GM21381 (cell line): Measurements from ENCODE around the gene VAMP5.

Experiments used
- ATAC-seq: cut with Tn5 transposase; IDR thresholded peaks from one replicate; pipeline ENCODE4 v1.9.1; 2021; ENCODE audit warnings: mild to moderate bottlenecking, moderate library complexity; ENCODE audit not compliant: unreplicated experiment

The VAMP5 gene

DNA sequence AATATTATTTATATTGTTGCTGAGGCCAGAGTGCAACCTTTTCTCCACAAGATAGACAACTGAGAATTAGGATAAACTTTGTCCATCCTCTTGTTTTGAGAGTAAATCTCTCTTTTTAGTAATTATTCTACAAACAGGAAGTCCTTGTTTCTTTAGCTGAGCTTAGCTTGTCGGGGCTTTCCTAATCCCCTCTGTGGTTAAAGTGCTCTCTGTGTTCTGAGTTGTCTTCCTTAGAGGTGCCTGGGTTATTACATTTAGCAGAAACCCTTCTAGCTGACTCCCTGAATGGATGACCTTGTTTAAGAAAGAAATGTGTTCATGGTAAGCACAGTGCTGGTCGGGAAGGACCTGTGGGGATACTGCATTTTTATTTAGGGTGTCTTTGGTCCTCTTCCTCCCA is 44.4 kb downstream of the VAMP5 start:
- ATAC-seq = no peak

GRCh38 chr2:85631316-85631715 is 47.1 kb downstream of the VAMP5 start:
- no peak for ATAC-seq

GRCh38 chr2:85635011-85635410 is 50.8 kb downstream of the VAMP5 start:
- no peak for ATAC-seq

DNA sequence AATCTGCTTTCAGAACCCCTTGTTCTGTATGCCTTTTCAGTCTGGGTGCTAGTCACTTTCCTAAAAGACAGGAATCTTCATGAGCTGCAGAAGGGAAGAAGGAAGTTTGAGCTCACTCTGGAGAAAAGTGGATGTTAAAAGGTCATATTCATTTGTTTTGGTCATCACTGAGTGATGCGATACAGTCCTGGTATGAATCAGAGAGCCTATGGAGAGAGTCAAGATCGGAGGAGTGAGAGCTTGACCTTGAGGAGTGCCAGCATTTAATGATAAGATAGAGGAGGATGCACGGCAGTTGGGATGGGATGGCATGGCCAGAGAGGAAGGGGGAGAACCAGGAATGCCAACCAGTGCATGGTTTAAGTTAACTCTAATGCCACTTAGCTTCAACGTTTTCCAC is 51.4 kb downstream of the VAMP5 start:
- ATAC-seq = no peak

DNA sequence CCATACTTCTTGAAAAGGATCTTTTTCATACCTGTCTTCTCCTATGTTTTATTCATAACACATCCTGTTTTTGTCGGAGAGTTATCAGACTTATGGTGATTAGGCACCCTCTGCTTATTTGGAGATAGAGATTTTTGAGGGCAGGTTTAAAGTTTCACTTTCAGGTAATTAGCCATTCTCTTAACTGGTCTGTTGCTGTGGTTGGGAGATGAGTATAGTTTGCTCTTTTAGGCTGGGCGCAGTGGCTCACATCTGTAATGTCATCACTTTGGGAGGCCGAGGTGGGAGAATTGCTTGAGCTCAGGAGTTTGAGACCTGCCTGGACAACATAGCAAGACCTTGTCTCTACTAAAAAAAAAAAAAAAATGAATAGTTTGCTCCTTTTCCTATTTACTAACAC is 58.5 kb downstream of the VAMP5 start:
- no peak for ATAC-seq
